MCF 10A (cell line): ENCODE data around the gene SEMG2. TPM values are rescaled to one million over a fixed set of nuclear protein-coding genes. Genes with fewer than 3 reads are reported as not detected.

Experiments
- BruUV-seq: library from RNA; stranded (reverse); fragments of 400-500 nt; replicated peaks from 2 replicates; lab custom pipeline; 2021; lab: Mats Ljungman, UMichigan
- CTCF ChIA-PET: fragments of 300-600 bp; sonication (Branson Sonifier 250); formaldehyde crosslinking; extraction: SDS; loops from one replicate; lab custom pipeline; 2021; ENCODE audit warnings: antibody characterized with exemption, inconsistent platforms; lab: Yijun Ruan, JAX
- POLR2A ChIA-PET: fragments of 300-600, 350-650 bp; sonication (Branson Sonifier 250); formaldehyde crosslinking; extraction: SDS; loops from one replicate; lab custom pipeline; 2020; ENCODE audit warnings: antibody characterized with exemption, inconsistent platforms; lab: Yijun Ruan, JAX
- DNase-seq: peaks from one replicate; pipeline ENCODE4 v3.0.0-alpha.2; 2018; ENCODE audit not compliant: unreplicated experiment
- H3K27ac Mint-ChIP-seq: one replicate; pipeline ENCODE4 v1.8.0; 2022; ENCODE audit warnings: mild to moderate bottlenecking, low read depth, mixed read lengths; ENCODE audit not compliant: unreplicated experiment
- H3K27me3 Mint-ChIP-seq: one replicate; pipeline ENCODE4 v1.8.0; 2022; ENCODE audit warnings: mixed read lengths; ENCODE audit not compliant: insufficient read depth, unreplicated experiment
- H3K36me3 Mint-ChIP-seq: one replicate; pipeline ENCODE4 v1.8.0; 2022; ENCODE audit warnings: mild to moderate bottlenecking, moderate library complexity, mixed read lengths; ENCODE audit not compliant: insufficient read depth, unreplicated experiment
- H3K4me1 Mint-ChIP-seq: one replicate; pipeline ENCODE4 v1.8.0; 2022; ENCODE audit warnings: mixed read lengths; ENCODE audit not compliant: insufficient read depth, unreplicated experiment
- H3K4me3 Mint-ChIP-seq: one replicate; pipeline ENCODE4 v1.8.0; 2022; ENCODE audit warnings: mild to moderate bottlenecking, moderate library complexity, mixed read lengths; ENCODE audit not compliant: unreplicated experiment
- H3K9me3 Mint-ChIP-seq: one replicate; pipeline ENCODE4 v1.8.0; 2022; ENCODE audit warnings: mixed read lengths; ENCODE audit not compliant: unreplicated experiment
- CTCF ChIP-seq: fragments of 200-600 bp; IDR thresholded peaks from one replicate; pipeline ENCODE4 v1.8.0; 2022; ENCODE audit warnings: antibody characterized with exemption, mild to moderate bottlenecking; ENCODE audit not compliant: unreplicated experiment
- intact Hi-C: fragments of 100-400 bp; cut with micrococcal nuclease; formaldehyde crosslinking; loops from 2 replicates; pipeline ENCODE4 v1.14.1; 2022
- total RNA-seq: library from RNA; stranded (reverse); gene quantifications from 2 replicates; pipeline ENCODE4 v1.2.3, GENCODE V29; 2022

SEMG2 gene
- total RNA-seq, 1 experiment from 2014 or later = not detected

- POLR2A ChIA-PET = interaction anchor here (1.4 kb wide), 1 partner anchor 18 kb away, joined by 6 read pairs; the partner anchor contains the start of gene SLPI
- peaks cover 11% of the 10 kb centered on the region for H3K9me3 Mint-ChIP-seq
- H3K36me3 Mint-ChIP-seq = no peaks in the 10 kb centered on the region
- H3K27ac Mint-ChIP-seq = no peak overlapping the region
- DNase-seq = peak; percentile 52
- CTCF ChIA-PET = interaction anchor here (2.0 kb wide), 1 partner anchor 58 kb away, joined by 4 read pairs; no protein-coding TSS in a partner anchor
- no TSS peak for BruUV-seq
- intact Hi-C loops = no loop called here
- no peak overlapping the region for H3K4me3 Mint-ChIP-seq
- H3K4me1 Mint-ChIP-seq = no peaks in the 10 kb centered on the region
- TF ChIP-seq CTCF = peak; percentile 33
- H3K27me3 Mint-ChIP-seq = peaks cover 37% of the 10 kb centered on the region
Measured at GRCh38 chr20:45235995-45236394, 14.8 kb downstream of the SEMG2 start.

GRCh38 chr20:45238139-45238538 is 17.0 kb downstream of the SEMG2 start:
- ChIA-PET CTCF (interaction anchor here (0.8 kb wide), 1 partner anchor 56 kb away, joined by 3 read pairs; no protein-coding TSS in a partner anchor), POLR2A (no interaction called here)
- peaks cover 11% of the 10 kb centered on the region for H3K9me3 Mint-ChIP-seq
- no TSS peak for BruUV-seq
- no peak for TF ChIP-seq CTCF
- peaks cover 32% of the 10 kb centered on the region for H3K27me3 Mint-ChIP-seq
- no peaks in the 10 kb centered on the region for H3K4me1 Mint-ChIP-seq
- H3K27ac Mint-ChIP-seq = no peak overlapping the region
- no peak for DNase-seq
- no peak overlapping the region for H3K4me3 Mint-ChIP-seq
- intact Hi-C loops = no loop called here
- H3K36me3 Mint-ChIP-seq = no peaks in the 10 kb centered on the region

GRCh38 chr20:45246109-45246508 is 24.9 kb downstream of the SEMG2 start:
- CTCF ChIA-PET = interaction anchor here (0.5 to 0.9 kb wide), 3 partner anchors 47 to 278 kb away, joined by 3 read pairs; no protein-coding TSS in a partner anchor
- H3K27ac Mint-ChIP-seq = no peak overlapping the region
- POLR2A ChIA-PET = interaction anchor here (0.7 to 1.2 kb wide), 3 partner anchors 8 to 567 kb away, joined by 3 to 4 read pairs (median 3); partner anchors contain the start of gene SLPI
- peaks cover 26% of the 10 kb centered on the region for H3K36me3 Mint-ChIP-seq
- no peak overlapping the region for H3K4me3 Mint-ChIP-seq
- intact Hi-C loops = no loop called here
- H3K9me3 Mint-ChIP-seq = peaks cover 7% of the 10 kb centered on the region
- no peak for TF ChIP-seq CTCF
- no peak for DNase-seq
- no TSS peak for BruUV-seq
- peaks cover 30% of the 10 kb centered on the region for H3K4me1 Mint-ChIP-seq
- no peaks in the 10 kb centered on the region for H3K27me3 Mint-ChIP-seq

GRCh38 chr20:45247865-45248264 is 26.7 kb downstream of the SEMG2 start:
- Mint-ChIP-seq H3K9me3 (peaks cover 7% of the 10 kb centered on the region), H3K27ac (no peak overlapping the region), H3K36me3 (peaks cover 36% of the 10 kb centered on the region), H3K4me3 (no peak overlapping the region), H3K4me1 (peaks cover 41% of the 10 kb centered on the region), H3K27me3 (no peaks in the 10 kb centered on the region)
- no peak for DNase-seq
- CTCF ChIA-PET = no interaction called here
- no peak for TF ChIP-seq CTCF
- BruUV-seq = no TSS peak
- POLR2A ChIA-PET = no interaction called here
- intact Hi-C loops = no loop called here
